Astrocyte of the spinal cord (primary cell): ENCODE measurements around the gene GOPC.
A peak's percentile ranks its signal among the peaks of the same experiment; 100 is the strongest.

Source experiments
- DNase-seq: peaks from one replicate; pipeline ENCODE4 v3.0.0; 2011; ENCODE audit warnings: low read depth, low spot score
- H3K4me3 ChIP-seq: 2 replicates; pipeline ENCODE4 v1.5.1; 2011; ENCODE audit warnings: low read depth, mild to moderate bottlenecking, low read length, moderate library complexity
- in situ Hi-C: cut with HindIII; loops from 2 replicates; pipeline ENCODE4 v1.10.0; 2017; ENCODE audit warnings: low sequenced_read_pairs
- TF ChIP-seq, protein P1 (sequence below): IDR thresholded peaks from 2 replicates; pipeline ENCODE4 v1.5.1; 2012; ENCODE audit warnings: low read depth, mild to moderate bottlenecking, low read length, inconsistent platforms

The GOPC gene

DNA sequence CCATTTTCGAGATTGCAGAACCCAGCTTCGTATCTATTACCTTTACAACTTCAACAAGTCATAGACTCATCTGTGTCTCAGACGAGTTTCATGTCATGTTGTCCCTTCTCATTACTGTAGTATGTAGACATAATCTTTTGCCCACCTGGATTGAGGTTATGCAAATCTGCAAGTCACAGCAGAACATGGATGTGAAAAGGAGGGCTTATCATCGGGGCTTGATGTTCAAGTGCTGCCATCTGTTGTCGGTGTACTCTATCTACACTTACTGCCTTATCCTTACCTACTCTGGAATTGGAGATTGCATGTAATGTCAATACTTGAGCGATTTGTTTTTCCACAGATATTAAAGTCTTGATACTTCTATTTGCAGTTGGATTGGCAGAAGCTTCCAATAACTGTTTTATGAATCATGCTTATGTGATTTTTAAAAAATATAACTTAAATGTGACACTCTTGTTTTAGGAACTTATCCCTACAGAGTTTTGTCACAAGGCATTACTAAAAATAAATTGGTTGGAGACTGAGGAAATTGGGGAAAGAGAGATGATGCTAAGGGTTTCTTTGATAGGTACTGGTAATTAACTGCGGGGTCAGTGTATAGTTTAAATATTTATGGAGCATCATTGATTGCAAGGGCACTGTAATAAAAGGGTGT, 3.0 kb upstream of the GOPC start:
- no peak overlapping the region for H3K4me3 ChIP-seq
- in situ Hi-C loops: no loop called here
- DNase-seq: peak; percentile 79
- TF ChIP-seq, protein P1, sequence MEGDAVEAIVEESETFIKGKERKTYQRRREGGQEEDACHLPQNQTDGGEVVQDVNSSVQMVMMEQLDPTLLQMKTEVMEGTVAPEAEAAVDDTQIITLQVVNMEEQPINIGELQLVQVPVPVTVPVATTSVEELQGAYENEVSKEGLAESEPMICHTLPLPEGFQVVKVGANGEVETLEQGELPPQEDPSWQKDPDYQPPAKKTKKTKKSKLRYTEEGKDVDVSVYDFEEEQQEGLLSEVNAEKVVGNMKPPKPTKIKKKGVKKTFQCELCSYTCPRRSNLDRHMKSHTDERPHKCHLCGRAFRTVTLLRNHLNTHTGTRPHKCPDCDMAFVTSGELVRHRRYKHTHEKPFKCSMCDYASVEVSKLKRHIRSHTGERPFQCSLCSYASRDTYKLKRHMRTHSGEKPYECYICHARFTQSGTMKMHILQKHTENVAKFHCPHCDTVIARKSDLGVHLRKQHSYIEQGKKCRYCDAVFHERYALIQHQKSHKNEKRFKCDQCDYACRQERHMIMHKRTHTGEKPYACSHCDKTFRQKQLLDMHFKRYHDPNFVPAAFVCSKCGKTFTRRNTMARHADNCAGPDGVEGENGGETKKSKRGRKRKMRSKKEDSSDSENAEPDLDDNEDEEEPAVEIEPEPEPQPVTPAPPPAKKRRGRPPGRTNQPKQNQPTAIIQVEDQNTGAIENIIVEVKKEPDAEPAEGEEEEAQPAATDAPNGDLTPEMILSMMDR: peak; percentile 75

DNA sequence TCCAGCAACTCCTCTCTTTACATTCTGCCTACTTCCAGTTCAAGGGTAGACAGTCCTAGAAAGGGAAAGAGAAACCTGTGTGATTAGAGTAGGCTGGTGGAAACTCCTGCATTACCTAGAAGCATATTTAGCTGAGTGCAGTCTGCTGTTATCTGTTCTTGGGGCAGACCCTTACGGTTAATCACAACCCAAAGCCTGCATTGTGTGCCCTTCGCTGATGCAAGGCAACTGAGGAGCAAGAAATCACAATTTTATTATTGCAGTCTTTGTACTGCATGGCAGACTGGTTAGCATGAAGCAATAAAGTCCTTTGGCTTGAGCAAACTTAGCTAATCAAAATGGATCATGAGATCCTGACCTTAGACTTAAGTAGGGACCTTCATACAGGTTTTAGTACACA, 1.5 kb upstream of the GOPC start:
- no peak overlapping the region for H3K4me3 ChIP-seq
- no peak for DNase-seq
- TF ChIP-seq, protein P1: no peak
- in situ Hi-C loops: no loop called here

DNA sequence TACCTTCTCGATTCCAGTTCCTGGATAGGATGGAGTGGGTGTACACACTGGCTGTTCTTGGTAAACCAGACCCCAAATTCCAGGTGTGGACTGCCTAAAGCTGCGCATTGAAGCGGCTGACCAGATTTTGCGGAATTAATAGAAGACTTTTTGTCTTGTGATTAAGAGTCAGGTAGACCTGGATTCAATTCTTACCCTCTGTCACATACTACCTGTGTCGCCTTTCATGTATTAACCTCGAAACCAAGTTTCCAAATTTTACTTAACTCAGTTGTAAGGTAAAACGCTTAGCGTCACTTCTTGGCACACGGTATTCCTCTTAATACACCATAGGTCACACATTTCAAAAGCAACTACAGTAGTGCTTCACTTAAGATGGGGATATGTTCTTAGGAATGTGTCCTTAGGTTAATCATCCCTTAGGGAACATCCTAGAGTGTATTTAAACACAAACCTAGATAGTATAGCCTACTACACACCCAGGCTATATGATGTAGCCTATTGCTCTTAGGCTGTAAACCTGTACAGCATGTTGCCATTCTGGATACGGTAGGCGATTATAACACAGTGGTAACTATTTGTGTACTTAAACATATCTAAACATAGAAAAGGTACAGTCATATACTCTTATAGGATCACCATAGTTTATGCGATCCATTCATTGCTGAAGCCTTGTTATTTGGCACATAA, 733 bp upstream of the GOPC start:
- DNase-seq: no peak
- TF ChIP-seq, protein P1: no peak
- in situ Hi-C loops: no loop called here
- H3K4me3 ChIP-seq: peak overlapping the region; percentile 96

DNA sequence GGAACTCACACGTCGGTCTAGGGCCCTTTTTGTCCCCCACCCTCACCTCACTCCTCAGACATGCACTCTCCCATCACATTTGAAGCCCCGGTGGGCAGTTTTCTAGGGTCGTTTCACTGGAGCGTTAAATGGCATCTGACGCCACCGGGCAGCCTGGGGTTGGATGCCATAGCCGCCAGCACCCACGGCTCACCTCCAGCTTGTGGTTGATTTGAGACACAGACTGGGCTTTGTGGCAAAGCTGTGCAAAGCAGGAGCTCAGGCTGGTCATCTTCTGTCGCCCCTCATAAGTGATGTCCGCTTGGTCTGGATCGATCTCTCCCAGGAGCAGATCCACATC, 530 bp downstream of the GOPC start:
- in situ Hi-C loops: no loop called here
- TF ChIP-seq, protein P1: no peak
- DNase-seq: no peak
- H3K4me3 ChIP-seq: peak overlapping the region; percentile 96

DNA sequence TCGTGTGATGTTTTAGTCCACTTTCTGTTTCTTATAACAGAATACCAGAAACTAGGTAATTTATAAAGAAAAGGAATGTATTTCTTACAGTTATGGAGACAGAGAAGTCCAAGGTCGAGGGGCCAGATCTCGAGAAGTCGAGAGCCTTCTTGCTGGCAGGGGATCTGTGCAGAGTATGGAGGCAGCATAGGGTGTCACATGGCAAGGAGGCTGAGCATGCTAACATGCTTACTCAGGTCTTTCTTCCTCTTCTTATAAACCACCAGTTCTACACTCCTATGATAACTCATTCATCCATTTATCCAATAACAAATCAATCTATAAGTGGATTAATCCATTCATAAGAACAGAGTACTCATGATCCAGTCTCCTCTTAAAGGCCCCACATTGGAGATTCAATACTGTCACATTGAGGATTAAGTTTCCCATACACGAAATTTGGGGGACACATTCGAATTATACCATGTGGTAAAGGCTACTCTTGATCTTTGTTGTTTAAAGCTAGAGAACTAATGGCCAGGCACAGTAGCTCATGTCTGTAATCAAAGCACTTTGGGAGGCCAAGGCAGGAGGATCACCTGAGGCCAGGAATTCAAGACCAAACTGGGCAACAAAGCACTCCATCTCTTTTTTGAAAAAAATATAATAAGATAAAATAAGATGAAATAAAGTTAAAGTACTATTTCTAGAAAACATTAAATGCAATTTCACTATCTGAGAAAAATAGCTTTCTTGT, 2.1 kb downstream of the GOPC start:
- in situ Hi-C loops: no loop called here
- H3K4me3 ChIP-seq: peak overlapping the region; percentile 96
- TF ChIP-seq, protein P1: no peak
- peak; percentile 13 for DNase-seq

DNA sequence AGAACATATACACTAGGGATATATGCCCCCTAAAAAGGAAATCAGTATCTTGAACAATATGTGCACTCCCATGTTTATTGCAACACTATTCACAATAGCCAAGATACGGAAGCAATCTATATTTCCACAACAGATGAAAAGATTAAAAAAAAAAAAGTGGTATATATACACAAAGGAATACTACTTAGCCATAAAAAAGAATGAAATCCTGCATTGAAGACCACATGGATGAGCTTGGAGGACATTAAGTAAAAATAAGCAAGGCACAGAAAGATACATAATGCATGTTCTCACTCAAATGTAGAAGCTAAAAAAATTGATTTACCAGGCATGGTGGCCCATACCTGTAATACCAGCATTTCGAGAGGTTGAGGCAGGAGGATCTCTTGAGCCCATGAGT, 4.6 kb downstream of the GOPC start:
- no peak overlapping the region for H3K4me3 ChIP-seq
- TF ChIP-seq, protein P1: no peak
- in situ Hi-C loops: no loop called here
- DNase-seq: no peak
